ENCODE measurements around the gene STXBP6.

Gene STXBP6

DNA sequence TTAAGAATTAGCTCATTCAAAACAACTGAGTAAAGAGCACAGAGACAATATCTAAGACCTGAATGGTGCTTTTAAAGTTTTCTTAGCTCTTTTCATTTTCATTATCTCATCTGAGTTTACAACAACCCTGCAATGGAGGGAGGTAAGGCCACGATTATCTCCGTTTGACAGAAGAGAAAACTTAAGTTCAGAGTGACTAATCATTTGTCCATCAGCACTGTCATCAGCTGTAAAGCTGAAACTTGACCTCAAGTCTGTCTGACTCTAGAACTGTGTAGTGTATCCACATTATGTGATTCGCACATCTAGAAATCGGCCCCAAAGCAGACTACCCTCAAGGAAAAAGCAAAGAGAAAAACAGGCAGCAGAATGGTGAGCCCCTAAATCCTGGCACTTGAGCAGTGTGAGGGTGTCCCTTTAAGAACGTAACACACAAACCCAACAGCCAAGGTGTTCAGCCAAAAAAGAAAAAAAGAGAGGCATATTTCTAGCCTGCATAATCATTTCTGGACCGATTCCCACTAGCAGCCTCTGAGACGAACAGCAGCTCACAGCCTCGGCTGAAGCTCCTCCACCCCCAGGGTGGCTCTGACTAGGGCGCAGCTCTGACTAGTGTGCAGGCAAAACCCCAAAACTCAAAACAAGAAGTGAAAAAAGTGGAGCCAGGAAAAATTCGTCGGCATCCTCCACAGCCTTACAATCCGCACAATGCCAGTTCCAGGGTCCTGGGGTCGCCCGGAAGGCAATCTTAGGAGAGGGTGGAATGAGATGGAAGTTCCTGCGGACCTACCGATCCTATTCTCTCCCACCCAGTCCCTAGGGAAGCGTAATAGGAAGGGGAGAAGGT, 1.6 kb downstream of the STXBP6 start:
- peak overlapping the region; percentile 28 for H2BK15ac ChIP-seq (ENCODE audit: low read depth, poor library complexity, severe bottlenecking)
- DNase-seq: no peak
- peak overlapping the region; percentile 85 for H3K9ac ChIP-seq (ENCODE audit: low read length)
- H3K27ac ChIP-seq (ENCODE audit: low read length, poor library complexity, severe bottlenecking): no peak overlapping the region
- H3K18ac ChIP-seq (ENCODE audit: low read depth in 1 of 2, low read length in 2 of 2): no peak overlapping the region
- no peaks in the 10 kb centered on the region for H3K79me1 ChIP-seq (replicated peaks; ENCODE audit: low read length, poor library complexity, severe bottlenecking)
- no peak overlapping the region for H3K23ac ChIP-seq (ENCODE audit: low read length in 2 of 2)
- H2BK5ac ChIP-seq (ENCODE audit: low read depth, low read length, poor library complexity, severe bottlenecking): no peak overlapping the region
- no peak overlapping the region for H2AFZ ChIP-seq (ENCODE audit: low read depth, low read length)
- peaks cover 13% of the 10 kb centered on the region for H3K4me1 ChIP-seq (ENCODE audit: control insufficient read depth, insufficient read depth, low read depth, low read length)
- no peak overlapping the region for H4K91ac ChIP-seq (ENCODE audit: low read length)
- H3K4ac ChIP-seq (ENCODE audit: low read depth in 1 of 2, low read length in 2 of 2): no peak overlapping the region
- no peaks in the 10 kb centered on the region for H3K36me3 ChIP-seq (ENCODE audit: control insufficient read depth in 1 of 2, insufficient read depth in 2 of 2, low read depth in 1 of 2, low read length in 2 of 2)
- no peak overlapping the region for H3K14ac ChIP-seq (ENCODE audit: low read length in 2 of 2)
- WGBS: 86% methylated on average over 12 of the region's 17 CpGs
- peak overlapping the region in 1 of 2 experiments; percentile 89 for H3K4me3 ChIP-seq (ENCODE audit: insufficient read depth in 1 of 2, low read depth in 1 of 2, low read length in 2 of 2)
- H4K8ac ChIP-seq (ENCODE audit: low read length): no peak overlapping the region
- no peak overlapping the region for H2AK5ac ChIP-seq (ENCODE audit: low read length, severe bottlenecking)
- H2BK12ac ChIP-seq (ENCODE audit: low read length in 2 of 2): no peak overlapping the region
- no peaks in the 10 kb centered on the region for H3K9me3 ChIP-seq (ENCODE audit: control insufficient read depth, low read length)
- peaks cover 6 to 38% of the 10 kb centered on the region in 2 experiments for H3K27me3 ChIP-seq (ENCODE audit: control insufficient read depth in 1 of 2, insufficient read depth in 1 of 2, low read length in 2 of 2)
- H3K4me2 ChIP-seq (ENCODE audit: low read length, poor library complexity, severe bottlenecking): no peak overlapping the region
- no peak overlapping the region for H2BK120ac ChIP-seq (ENCODE audit: low read depth, low read length)

DNA sequence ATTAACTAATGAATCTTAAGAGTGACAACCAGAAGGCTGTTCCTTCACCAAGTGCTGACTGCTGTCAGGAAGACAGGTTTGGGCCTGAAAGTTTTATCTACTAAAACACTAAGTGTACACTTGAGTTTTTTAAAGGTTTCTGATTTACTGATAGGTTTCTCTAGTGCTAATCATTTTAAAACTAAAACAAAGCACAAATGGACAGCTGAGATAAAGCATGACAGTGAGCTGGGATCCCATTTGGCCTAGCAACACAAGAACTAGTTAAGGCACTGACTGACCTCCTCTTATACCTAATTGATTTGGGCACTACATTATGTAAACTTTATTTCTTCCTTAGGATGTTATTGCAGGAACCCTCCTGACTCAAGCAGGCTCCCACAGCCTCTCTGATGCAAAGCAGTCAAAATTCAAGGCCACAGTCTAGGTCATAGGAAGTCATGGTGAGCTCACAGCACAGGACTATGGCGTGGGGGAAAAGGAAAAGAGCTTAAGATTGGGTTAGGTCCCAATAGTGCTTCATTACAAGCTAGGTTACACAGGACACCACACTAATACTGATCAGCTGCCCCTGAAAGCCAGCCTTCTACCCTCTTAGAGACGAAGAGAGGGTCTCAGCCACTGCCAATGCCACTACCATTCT, 3.5 kb downstream of the STXBP6 start:
- Histone ChIP-seq H3K36me3 (ENCODE audit: control insufficient read depth in 1 of 2, insufficient read depth in 2 of 2, low read depth in 1 of 2, low read length in 2 of 2) (no peaks in the 10 kb centered on the region), H3K23ac (ENCODE audit: low read length in 2 of 2) (no peak overlapping the region), H2BK120ac (ENCODE audit: low read depth, low read length) (no peak overlapping the region), H2AFZ (ENCODE audit: low read depth, low read length) (no peak overlapping the region), H3K4me3 (ENCODE audit: insufficient read depth in 1 of 2, low read depth in 1 of 2, low read length in 2 of 2) (no peak overlapping the region), H3K27ac (ENCODE audit: low read length, poor library complexity, severe bottlenecking) (no peak overlapping the region), H3K18ac (ENCODE audit: low read depth in 1 of 2, low read length in 2 of 2) (peak overlapping the region in 1 of 2 experiments; percentile 30), H3K79me1 (replicated peaks; ENCODE audit: low read length, poor library complexity, severe bottlenecking) (no peaks in the 10 kb centered on the region), H3K4me2 (ENCODE audit: low read length, poor library complexity, severe bottlenecking) (no peak overlapping the region), H3K9ac (ENCODE audit: low read length) (no peak overlapping the region), H2BK5ac (ENCODE audit: low read depth, low read length, poor library complexity, severe bottlenecking) (no peak overlapping the region), H3K14ac (ENCODE audit: low read length in 2 of 2) (no peak overlapping the region), H2AK5ac (ENCODE audit: low read length, severe bottlenecking) (no peak overlapping the region), H3K9me3 (ENCODE audit: control insufficient read depth, low read length) (no peaks in the 10 kb centered on the region), H4K91ac (ENCODE audit: low read length) (no peak overlapping the region), H3K4me1 (ENCODE audit: control insufficient read depth, insufficient read depth, low read depth, low read length) (peaks cover 13% of the 10 kb centered on the region), H4K8ac (ENCODE audit: low read length) (no peak overlapping the region), H2BK15ac (ENCODE audit: low read depth, poor library complexity, severe bottlenecking) (no peak overlapping the region), H2BK12ac (ENCODE audit: low read length in 2 of 2) (no peak overlapping the region), H3K27me3 (ENCODE audit: control insufficient read depth in 1 of 2, insufficient read depth in 1 of 2, low read length in 2 of 2) (peaks cover 0 to 35% of the 10 kb centered on the region in 2 experiments), H3K4ac (ENCODE audit: low read depth in 1 of 2, low read length in 2 of 2) (no peak overlapping the region)
- DNase-seq: peak; percentile 23
- WGBS: 82% methylated on average over 2 of the region's 2 CpGs

DNA sequence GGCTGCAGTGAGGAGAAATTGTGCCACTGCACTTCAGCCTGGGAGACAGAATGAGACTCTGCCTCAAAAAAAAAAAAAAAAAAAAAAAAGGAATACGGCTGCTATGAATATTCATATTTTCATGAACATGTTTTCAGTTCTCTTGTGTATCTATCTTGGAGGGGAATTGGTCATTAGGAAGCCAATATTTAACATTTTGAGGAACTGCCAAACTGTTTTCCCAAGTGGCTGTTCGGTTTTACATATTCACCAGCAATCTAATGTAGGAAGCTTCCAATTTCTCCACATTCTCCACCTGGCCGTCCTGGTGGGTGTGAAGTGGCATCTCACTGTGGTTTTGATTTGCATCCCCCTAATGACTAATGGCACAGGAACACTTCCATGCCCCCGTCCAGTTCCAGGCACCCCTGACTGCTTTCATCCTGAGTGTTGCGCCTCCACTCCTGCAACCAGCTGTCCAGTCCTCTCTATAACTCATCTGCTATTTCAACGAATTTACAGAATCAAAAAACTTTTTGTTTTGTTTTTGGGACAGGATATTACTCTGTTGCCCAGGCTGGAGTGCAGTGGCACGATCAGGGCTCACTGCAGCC, 5.7 kb downstream of the STXBP6 start:
- Histone ChIP-seq H4K91ac (ENCODE audit: low read length) (peak overlapping the region; percentile 27), H4K8ac (ENCODE audit: low read length) (no peak overlapping the region), H3K4me1 (ENCODE audit: control insufficient read depth, insufficient read depth, low read depth, low read length) (peaks cover 2% of the 10 kb centered on the region), H3K27ac (ENCODE audit: low read length, poor library complexity, severe bottlenecking) (no peak overlapping the region), H3K36me3 (ENCODE audit: control insufficient read depth in 1 of 2, insufficient read depth in 2 of 2, low read depth in 1 of 2, low read length in 2 of 2) (no peaks in the 10 kb centered on the region), H2BK5ac (ENCODE audit: low read depth, low read length, poor library complexity, severe bottlenecking) (no peak overlapping the region), H2BK15ac (ENCODE audit: low read depth, poor library complexity, severe bottlenecking) (no peak overlapping the region), H2BK12ac (ENCODE audit: low read length in 2 of 2) (no peak overlapping the region), H3K79me1 (replicated peaks; ENCODE audit: low read length, poor library complexity, severe bottlenecking) (no peaks in the 10 kb centered on the region), H3K4me2 (ENCODE audit: low read length, poor library complexity, severe bottlenecking) (no peak overlapping the region), H3K4me3 (ENCODE audit: insufficient read depth in 1 of 2, low read depth in 1 of 2, low read length in 2 of 2) (no peak overlapping the region), H2AK5ac (ENCODE audit: low read length, severe bottlenecking) (no peak overlapping the region), H3K4ac (ENCODE audit: low read depth in 1 of 2, low read length in 2 of 2) (no peak overlapping the region), H3K9ac (ENCODE audit: low read length) (no peak overlapping the region), H3K14ac (ENCODE audit: low read length in 2 of 2) (no peak overlapping the region), H3K23ac (ENCODE audit: low read length in 2 of 2) (no peak overlapping the region), H2BK120ac (ENCODE audit: low read depth, low read length) (no peak overlapping the region), H3K9me3 (ENCODE audit: control insufficient read depth, low read length) (no peaks in the 10 kb centered on the region), H3K27me3 (ENCODE audit: control insufficient read depth in 1 of 2, insufficient read depth in 1 of 2, low read length in 2 of 2) (peaks cover 0 to 17% of the 10 kb centered on the region in 2 experiments), H3K18ac (ENCODE audit: low read depth in 1 of 2, low read length in 2 of 2) (no peak overlapping the region), H2AFZ (ENCODE audit: low read depth, low read length) (no peak overlapping the region)
- no peak for DNase-seq
- 57% methylated on average over 5 of the region's 7 CpGs for WGBS
